ENCODE data around the gene SBK3.

Gene SBK3

GRCh38 chr19:55519451-55520311, 25.7 kb downstream of the SBK3 start (continued):
- peak; percentile 82 for TF ChIP-seq HIC1 (tag by site-specific recombination; IDR thresholded peaks at IDR 0.05)
- TF ChIP-seq ZNF530 (tag by site-specific recombination; IDR thresholded peaks at IDR 0.05; ENCODE audit: low read depth) = no peak
- no peak for TF ChIP-seq ZSCAN30 (tag by site-specific recombination; IDR thresholded peaks at IDR 0.05)
- no peak for TF ChIP-seq MZF1 (tag by site-specific recombination; IDR thresholded peaks at IDR 0.05; ENCODE audit: borderline replicate concordance)
- no peak for TF ChIP-seq ZNF221 (tag by site-specific recombination; IDR thresholded peaks at IDR 0.05; ENCODE audit: borderline replicate concordance)
- TF ChIP-seq ZNF660 (tag by site-specific recombination; IDR thresholded peaks at IDR 0.05) = peak; percentile 99
- no peak for TF ChIP-seq SCRT1 (tag by site-specific recombination; IDR thresholded peaks at IDR 0.05; ENCODE audit: borderline replicate concordance)
- TF ChIP-seq ZNF792 (tag by site-specific recombination; IDR thresholded peaks at IDR 0.05) = peak; percentile 86; the same call in 1 of the 2 replicates
- TF ChIP-seq ZNF677 (tag by site-specific recombination; IDR thresholded peaks at IDR 0.05) = no peak
- TF ChIP-seq ZNF664 (tag by site-specific recombination; IDR thresholded peaks at IDR 0.05) = peak; percentile 6
- TF ChIP-seq INSM2 (tag by site-specific recombination; IDR thresholded peaks at IDR 0.05) = no peak
- 0 out of 2 replicates have a peak, but pooled peaks have one; percentile 6 for TF ChIP-seq GLIS1 (tag by site-specific recombination; IDR thresholded peaks at IDR 0.05)
- TF ChIP-seq RBAK (tag by site-specific recombination; IDR thresholded peaks at IDR 0.05) = no peak; the same call in none of the 2 replicates
- TF ChIP-seq ZSCAN18 (tag by site-specific recombination; IDR thresholded peaks at IDR 0.05) = no peak; the same call in 1 of the 2 replicates
- no peak for TF ChIP-seq TCF7L2 (IDR thresholded peaks at IDR 0.05; ENCODE audit: borderline replicate concordance, low read depth, low read length)
- no peak for TF ChIP-seq ZNF292 (tag by site-specific recombination; IDR thresholded peaks at IDR 0.05; ENCODE audit: borderline replicate concordance, low read depth)
- TF ChIP-seq OVOL3 (tag by site-specific recombination; IDR thresholded peaks at IDR 0.05) = no peak
- TF ChIP-seq ZNF768 (tag by site-specific recombination; IDR thresholded peaks at IDR 0.05) = no peak
- no peak for TF ChIP-seq ZNF362 (tag by site-specific recombination; IDR thresholded peaks at IDR 0.05)
- TF ChIP-seq ZNF488 (tag by site-specific recombination; IDR thresholded peaks at IDR 0.05) = no peak
- no peak for TF ChIP-seq REPIN1 (tag by site-specific recombination; IDR thresholded peaks at IDR 0.05; ENCODE audit: low read depth)
- no peak for TF ChIP-seq KLF16 (tag by site-specific recombination; IDR thresholded peaks at IDR 0.05)
- 0 out of 2 replicates have a peak, but pooled peaks have one; percentile 43 for TF ChIP-seq ZFP37 (tag by site-specific recombination; IDR thresholded peaks at IDR 0.05)
- no peak for TF ChIP-seq PBX3 (CRISPR knock-in tag; IDR thresholded peaks at IDR 0.05)
- no peak for TF ChIP-seq ZNF555 (tag by site-specific recombination; conservative IDR thresholded peaks at IDR 0.05)
- no peak for TF ChIP-seq ZNF16 (tag by site-specific recombination; IDR thresholded peaks at IDR 0.05; ENCODE audit: low read depth)
- no peak for TF ChIP-seq ZNF341 (tag by site-specific recombination; IDR thresholded peaks at IDR 0.05; ENCODE audit: low read depth)
- peak; percentile 90; the same call in 1 of the 2 replicates for TF ChIP-seq ZNF114 (tag by site-specific recombination; IDR thresholded peaks at IDR 0.05)
- TF ChIP-seq ZNF37A (tag by site-specific recombination; IDR thresholded peaks at IDR 0.05) = no peak
- 0 out of 2 replicates have a peak, but pooled peaks have one; percentile 60 for TF ChIP-seq ZNF600 (tag by site-specific recombination; IDR thresholded peaks at IDR 0.05)
- no peak; the same call in 1 of the 2 replicates for TF ChIP-seq ZFP41 (tag by site-specific recombination; IDR thresholded peaks at IDR 0.05; ENCODE audit: borderline replicate concordance)
- TF ChIP-seq ZNF501 (tag by site-specific recombination; IDR thresholded peaks at IDR 0.05) = no peak
